ENCODE data around the gene TPD52L3.

The TPD52L3 gene

DNA sequence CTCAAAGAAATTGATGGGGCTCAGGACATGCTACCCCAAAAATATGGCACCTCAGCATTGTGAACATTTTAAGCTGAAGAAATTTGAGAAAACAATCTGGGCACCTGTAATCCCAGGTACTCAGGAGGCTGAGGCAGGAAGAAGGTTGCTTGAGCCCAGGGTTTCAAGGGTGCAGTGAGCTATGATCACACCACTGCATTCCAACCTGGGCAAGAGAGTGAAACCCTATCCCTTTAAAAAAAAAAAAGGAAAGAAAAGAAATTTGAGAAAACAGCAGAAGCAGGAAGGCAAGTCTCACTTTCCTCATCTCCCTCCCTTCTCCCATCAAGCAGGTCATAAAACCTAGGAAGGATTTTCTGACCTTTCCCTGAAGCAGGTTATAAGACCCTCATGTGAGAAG is 23.6 kb downstream of the TPD52L3 start:
- Histone ChIP-seq H3K9me3 (replicated peaks in 1 of 11) (no peaks in the 10 kb centered on the region), H3K4me3 (no peak overlapping the region), H4K20me1 (no peaks in the 10 kb centered on the region), H3K27ac (no peak overlapping the region), H3K4me1 (peaks cover 11 to 23% (median 21%) of the 10 kb centered on the region in 10 experiments), H3K27me3 (no peaks in the 10 kb centered on the region), H3K9ac (no peak overlapping the region), H3K4me2 (no peak overlapping the region), H3K36me3 (no peaks in the 10 kb centered on the region)
- no peak for TF ChIP-seq Cebpa-rat (IDR thresholded peaks at IDR 0.05)

DNA sequence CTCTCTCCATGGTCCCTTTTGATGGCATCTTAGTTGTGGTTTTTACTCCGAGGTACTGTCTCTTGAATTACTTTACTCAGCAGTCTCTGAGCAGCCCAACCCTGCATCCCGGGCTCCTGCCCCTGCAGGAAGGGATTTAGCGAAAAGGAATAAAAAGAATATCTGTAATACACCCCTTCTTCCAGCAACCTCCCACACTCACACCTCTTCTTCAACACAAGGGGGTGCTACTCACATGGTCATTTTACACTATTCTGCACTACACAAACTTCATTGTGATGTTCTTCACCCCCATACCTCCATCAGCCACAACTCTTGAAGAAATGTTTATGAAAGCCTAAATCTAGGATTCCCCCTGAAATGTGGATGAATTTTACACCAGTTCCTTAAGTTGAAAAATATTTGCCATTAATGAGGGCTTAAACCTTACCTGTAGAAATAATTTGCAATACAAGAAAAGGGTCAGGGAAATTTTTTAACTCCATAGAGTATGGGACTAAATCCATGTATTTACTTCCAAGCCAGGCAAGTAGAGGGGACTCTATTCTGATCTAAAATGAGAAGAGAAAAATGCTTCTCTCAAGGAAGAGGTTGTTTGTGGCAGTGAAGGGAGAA is 26.0 kb downstream of the TPD52L3 start:
- Histone ChIP-seq H3K9ac (no peak overlapping the region), H3K4me3 (no peak overlapping the region), H3K9me3 (replicated peaks in 1 of 11) (no peaks in the 10 kb centered on the region), H3K4me2 (peak overlapping the region in 7 of 11 experiments; percentile 5 to 50 (median 30); a peak in 8 of 22 replicates), H3K27me3 (no peaks in the 10 kb centered on the region), H3K27ac (no peak overlapping the region), H3K4me1 (peaks cover 11 to 26% (median 21%) of the 10 kb centered on the region in 10 experiments), H3K36me3 (no peaks in the 10 kb centered on the region), H4K20me1 (no peaks in the 10 kb centered on the region)
- TF ChIP-seq Cebpa-rat (IDR thresholded peaks at IDR 0.05), result no peak

DNA sequence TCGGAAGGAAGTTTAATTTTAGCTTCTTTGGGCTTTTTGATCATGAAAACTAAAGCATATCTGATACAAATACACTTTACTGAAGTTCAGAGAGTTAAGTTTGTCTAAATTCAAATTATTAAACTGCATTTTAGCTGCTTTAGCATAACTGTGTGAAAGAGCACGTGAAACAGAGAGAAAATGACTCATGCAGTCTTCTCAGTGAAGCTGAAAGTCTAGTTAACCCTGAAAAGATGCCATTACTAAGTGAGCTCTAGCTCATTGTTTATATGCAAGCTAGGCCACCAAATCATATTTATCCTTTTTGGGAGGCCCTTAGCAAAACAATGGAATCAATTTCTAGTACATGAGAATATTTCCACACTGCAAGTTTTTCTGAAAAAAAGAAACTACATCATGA is 27.6 kb downstream of the TPD52L3 start:
- no peak overlapping the region for H3K4me3 ChIP-seq
- H3K27ac ChIP-seq, result peak overlapping the region in 6 of 11 experiments; percentile 9 to 51 (median 18); a peak in 5 of 22 replicates
- no peaks in the 10 kb centered on the region for H4K20me1 ChIP-seq
- peak overlapping the region in 3 of 11 experiments; percentile 8 to 36 (median 9); a peak in 3 of 22 replicates for H3K9ac ChIP-seq
- no peak for TF ChIP-seq Cebpa-rat (IDR thresholded peaks at IDR 0.05)
- no peaks in the 10 kb centered on the region for H3K27me3 ChIP-seq
- H3K36me3 ChIP-seq, result no peaks in the 10 kb centered on the region
- peaks cover 11 to 26% (median 21%) of the 10 kb centered on the region in 10 experiments for H3K4me1 ChIP-seq
- peak overlapping the region; percentile 5 to 56 (median 30); a peak in 19 of 22 replicates for H3K4me2 ChIP-seq
- no peaks in the 10 kb centered on the region for H3K9me3 ChIP-seq (replicated peaks in 1 of 11)

DNA sequence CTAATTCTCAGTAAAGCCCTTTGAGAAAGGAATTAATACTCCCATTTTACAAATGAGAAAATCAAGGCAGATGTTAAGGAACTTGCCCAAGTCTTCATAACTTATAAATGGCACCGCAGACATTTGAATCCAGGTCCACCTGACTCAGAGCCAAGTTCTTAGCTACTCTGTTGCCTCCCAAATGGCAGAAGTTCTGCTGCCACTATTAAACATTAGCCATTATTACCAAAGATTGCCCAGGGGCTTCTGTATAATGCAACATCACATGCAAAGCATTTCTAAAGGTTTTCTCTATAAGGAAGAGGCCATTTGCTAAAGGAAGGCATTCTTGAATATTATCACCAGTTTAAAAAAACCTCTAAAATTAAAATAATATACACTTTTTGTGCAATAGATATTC is 28.3 kb downstream of the TPD52L3 start:
- Histone ChIP-seq H3K27me3 (no peaks in the 10 kb centered on the region), H4K20me1 (no peaks in the 10 kb centered on the region), H3K4me1 (peaks cover 11 to 26% (median 21%) of the 10 kb centered on the region in 10 experiments), H3K9me3 (replicated peaks in 1 of 11) (no peaks in the 10 kb centered on the region), H3K4me2 (peak overlapping the region in 4 of 11 experiments; percentile 24 to 56 (median 37); a peak in 4 of 22 replicates), H3K27ac (no peak overlapping the region), H3K9ac (no peak overlapping the region), H3K4me3 (no peak overlapping the region), H3K36me3 (no peaks in the 10 kb centered on the region)
- TF ChIP-seq Cebpa-rat (IDR thresholded peaks at IDR 0.05), result no peak

DNA sequence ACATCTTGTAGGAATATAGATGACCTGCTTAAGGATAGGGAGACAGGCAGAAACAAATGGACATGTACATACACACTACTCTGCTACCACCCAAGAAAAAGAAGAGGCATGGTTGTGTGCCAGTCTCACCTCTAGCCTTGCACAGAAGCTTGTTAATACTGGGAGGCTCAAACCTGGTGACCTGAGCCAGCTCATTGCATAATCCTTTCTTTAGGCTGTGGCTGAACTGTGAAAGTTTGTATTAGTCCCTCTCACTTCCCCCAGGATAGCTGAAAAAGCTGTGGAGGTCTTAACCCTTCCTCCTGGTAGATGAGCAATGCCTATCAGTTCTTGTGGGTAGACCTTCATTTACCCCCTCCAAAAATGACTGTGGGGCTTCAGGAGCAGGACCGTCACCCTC is 28.7 kb downstream of the TPD52L3 start:
- peaks cover 11 to 26% (median 21%) of the 10 kb centered on the region in 10 experiments for H3K4me1 ChIP-seq
- no peaks in the 10 kb centered on the region for H3K27me3 ChIP-seq
- no peak for TF ChIP-seq Cebpa-rat (IDR thresholded peaks at IDR 0.05)
- H4K20me1 ChIP-seq, result no peaks in the 10 kb centered on the region
- no peaks in the 10 kb centered on the region for H3K36me3 ChIP-seq
- no peak overlapping the region for H3K4me2 ChIP-seq
- H3K4me3 ChIP-seq, result no peak overlapping the region
- H3K9me3 ChIP-seq (replicated peaks in 1 of 11), result no peaks in the 10 kb centered on the region
- no peak overlapping the region for H3K27ac ChIP-seq
- H3K9ac ChIP-seq, result no peak overlapping the region

DNA sequence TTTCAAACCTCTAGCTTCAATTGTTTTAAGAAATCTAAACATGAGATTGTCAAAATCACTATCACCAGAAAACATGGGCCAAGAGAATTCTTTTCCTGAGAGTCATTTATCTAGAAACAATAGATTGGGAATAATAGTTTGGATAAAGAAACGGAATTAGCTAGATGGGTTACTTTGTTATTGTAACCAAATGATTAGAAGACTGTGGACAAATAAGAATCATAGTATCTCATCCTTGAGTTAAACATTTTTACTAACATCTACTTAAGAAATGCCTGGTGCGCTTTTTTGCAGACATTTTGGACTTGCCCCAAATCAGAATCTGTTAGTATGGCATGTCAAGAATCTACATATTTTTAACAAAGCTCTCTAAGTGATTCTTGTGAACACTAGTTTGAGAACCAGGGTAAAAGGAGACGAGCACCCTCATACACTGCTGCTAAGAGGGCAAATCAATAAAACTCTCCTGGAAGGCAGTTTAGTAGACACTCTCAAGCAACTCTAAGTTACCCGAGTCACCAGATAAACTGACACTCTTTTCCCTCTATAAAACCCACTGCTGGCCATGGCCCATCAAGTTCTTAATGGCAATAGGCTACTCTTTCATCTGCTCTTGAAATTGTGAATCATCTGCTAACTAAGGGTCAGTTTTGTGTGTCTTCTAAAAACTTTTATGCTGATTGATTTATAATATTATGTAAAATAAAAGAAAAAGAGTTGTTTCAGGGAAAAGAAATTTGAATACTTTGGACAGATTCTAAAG is 39.1 kb downstream of the TPD52L3 start:
- Histone ChIP-seq H3K9ac (no peak overlapping the region), H4K20me1 (no peaks in the 10 kb centered on the region), H3K4me2 (no peak overlapping the region), H3K36me3 (no peaks in the 10 kb centered on the region), H3K9me3 (replicated peaks in 1 of 11) (peaks cover 30 to 36% (median 31%) of the 10 kb centered on the region in 11 experiments), H3K4me1 (no peaks in the 10 kb centered on the region), H3K4me3 (no peak overlapping the region), H3K27me3 (no peaks in the 10 kb centered on the region), H3K27ac (no peak overlapping the region)
- TF ChIP-seq Cebpa-rat (IDR thresholded peaks at IDR 0.05), result no peak

DNA sequence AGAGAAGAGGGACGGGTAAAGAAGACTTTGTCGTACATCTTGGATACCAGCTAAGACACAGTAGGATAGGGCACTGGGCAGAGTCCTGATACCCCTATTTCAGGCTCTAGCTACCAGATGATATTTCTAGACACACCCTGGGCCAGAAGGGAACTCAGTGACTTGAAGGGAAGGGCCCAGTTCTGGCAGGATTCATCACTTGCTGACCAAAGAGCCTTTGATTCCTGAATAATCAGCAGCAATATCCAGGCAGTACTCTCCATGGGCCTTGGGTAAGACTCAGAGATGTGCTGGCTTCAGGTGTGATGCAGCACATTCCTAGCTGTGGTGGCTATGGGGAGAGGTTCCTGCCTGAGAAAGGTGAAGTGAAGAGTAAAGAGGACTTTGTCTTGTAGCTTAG is 40.7 kb downstream of the TPD52L3 start:
- peaks cover 36 to 48% (median 44%) of the 10 kb centered on the region in 11 experiments for H3K9me3 ChIP-seq (replicated peaks in 1 of 11)
- H3K27me3 ChIP-seq, result no peaks in the 10 kb centered on the region
- no peaks in the 10 kb centered on the region for H3K4me1 ChIP-seq
- H3K4me3 ChIP-seq, result no peak overlapping the region
- no peak for TF ChIP-seq Cebpa-rat (IDR thresholded peaks at IDR 0.05)
- H3K36me3 ChIP-seq, result no peaks in the 10 kb centered on the region
- no peaks in the 10 kb centered on the region for H4K20me1 ChIP-seq
- no peak overlapping the region for H3K9ac ChIP-seq
- H3K4me2 ChIP-seq, result no peak overlapping the region
- no peak overlapping the region for H3K27ac ChIP-seq

Data from BLaER1 treated with 17β-estradiol and CSF1 and Interleukin-3, amounts not matched to agents 10 nM and 100 nM (cell line).